ENCODE measurements around the gene MOCS1.

The MOCS1 gene

GRCh38 chr6:39865011-39865888, 69.0 kb downstream of the MOCS1 start:
- peak; percentile 11 to 25 for DNase-seq

GRCh38 chr6:39861663-39862062, 72.6 kb downstream of the MOCS1 start:
- DNase-seq, result no peak

DNA sequence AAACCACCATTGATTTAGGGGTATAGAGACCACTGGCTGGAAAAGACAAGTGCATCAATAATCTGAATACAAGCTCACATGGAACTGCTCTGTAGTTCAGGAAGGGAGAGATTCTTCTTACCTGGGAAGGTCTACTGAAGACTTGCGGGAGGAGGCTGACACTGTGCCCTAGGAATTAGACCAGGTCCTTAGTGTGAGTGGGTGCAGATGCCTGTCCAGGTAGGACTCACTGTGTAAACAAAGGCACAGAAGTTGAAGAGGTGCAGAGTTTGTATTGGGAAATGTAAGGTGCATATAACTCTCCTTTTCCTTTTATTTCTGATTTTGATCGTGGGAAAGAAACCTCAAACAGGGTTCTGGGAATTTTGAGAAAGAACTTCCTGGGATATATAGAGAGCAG, 75.2 kb downstream of the MOCS1 start:
- no peak for DNase-seq

- DNase-seq, result no peak
Observed at GRCh38 chr6:39855356-39855995, 78.8 kb downstream of the MOCS1 start.

All from CD4-positive, alpha-beta T cell treated with Interleukin-1 beta for 1 hour (primary cell).